HCT116 (cell line): ENCODE measurements around the gene RNU11. TPM values are rescaled to one million over a fixed set of nuclear protein-coding genes. Genes with fewer than 3 reads are reported as not detected.
A peak's percentile ranks its signal among the peaks of the same experiment; 100 is the strongest.

ENCODE experiments used
- ATAC-seq: fragments of 200-7000 bp; cut with Tn5 transposase; 2 replicates; pipeline ENCODE4 v1.9.1; 2020; ENCODE audit warnings: mild to moderate bottlenecking, moderate library complexity
- BruUV-seq: library from RNA; stranded (reverse); fragments of 400-500 nt; replicated peaks from 2 replicates; lab custom pipeline; 2021; lab: Mats Ljungman, UMichigan
- CTCF ChIA-PET: fragments of 300-600 bp; sonication (Branson Sonifier 250); formaldehyde crosslinking; loops from one replicate; lab custom pipeline; 2021; ENCODE audit warnings: antibody characterized with exemption; lab: Charles Lee
- POLR2A ChIA-PET: fragments of 300-600, 350-600 bp; sonication (Branson Sonifier 250); formaldehyde crosslinking; loops from one replicate; lab custom pipeline; 2021; ENCODE audit warnings: antibody characterized with exemption; lab: Charles Lee
- RAD21 ChIA-PET, 2 experiments: fragments of 300-600 bp; sonication (Branson Sonifier 250); formaldehyde crosslinking; loops; one replicate each; lab custom pipeline; 2023; ENCODE audit warnings: low total read pairs in 2 of 2; ENCODE audit not compliant: uncharacterized antibody in 2 of 2, unreplicated experiment in 2 of 2, low non-redundant PET in 1 of 2; lab: Charles Lee
- DNase-seq: peaks from one replicate; pipeline ENCODE4 v3.0.0-alpha.2; 2010; ENCODE audit warnings: low read depth, low spot score
- H2AFZ ChIP-seq: fragments of 200-600 bp; shearing (Covaris generic), sonication (generic); 2 replicates; pipeline ENCODE4 v1.6.1; 2017; ENCODE audit warnings: low read depth, mixed run types, mixed read lengths, antibody characterized with exemption, low read length; ENCODE audit not compliant: poor library complexity, severe bottlenecking
- H3K27ac ChIP-seq: 2 replicates; pipeline ENCODE4 v1.5.1; 2012; ENCODE audit warnings: low read depth, low read length
- H3K27me3 ChIP-seq: fragments of 200-600 bp; sonication (generic); 2 replicates; pipeline ENCODE4 v1.6.1; 2016; ENCODE audit warnings: mixed run types, low read length, mixed read lengths; ENCODE audit not compliant: insufficient read depth
- H3K36me3 ChIP-seq, 2 experiments: fragments of 200-500 bp in 1 of 2; fragments of 200-600 bp in 1 of 2; sonication (Bioruptor generic) in 1 of 2; sonication (generic) in 1 of 2; 2 replicates each; pipeline versions ENCODE4 v1.5.1 to v1.6.1; 2014 to 2016; ENCODE audit warnings: low read length in 2 of 2, inconsistent platforms in 1 of 2, mixed read lengths in 1 of 2, mixed run types in 1 of 2; ENCODE audit not compliant: insufficient read depth in 2 of 2, control insufficient read depth in 1 of 2
- H3K4me1 ChIP-seq, 2 experiments: fragments of 200-600 bp in 1 of 2; sonication (generic) in 1 of 2; 2 replicates each; pipeline versions ENCODE4 v1.5.1 to v1.6.1; 2012 to 2017; ENCODE audit warnings: low read length in 2 of 2, inconsistent platforms in 1 of 2, mild to moderate bottlenecking in 1 of 2, mixed read lengths in 1 of 2, mixed run types in 1 of 2, moderate library complexity in 1 of 2; ENCODE audit not compliant: insufficient read depth in 2 of 2, control insufficient read depth in 1 of 2
- H3K4me2 ChIP-seq: fragments of 200-600 bp; sonication (generic); 2 replicates; pipeline ENCODE4 v1.6.1; 2017; ENCODE audit warnings: mixed run types, low read length, mixed read lengths
- H3K4me3 ChIP-seq, 2 experiments: fragments of 200-600 bp in 1 of 2; sonication (generic) in 1 of 2; replicated peaks in 1 of 2; 2 replicates each; pipeline ENCODE4 v1.5.1; 2011 to 2016; ENCODE audit warnings: low read length in 2 of 2, control low read depth in 1 of 2, low read depth in 1 of 2, mild to moderate bottlenecking in 1 of 2, mixed read lengths in 1 of 2, mixed run types in 1 of 2
- H3K79me2 ChIP-seq: fragments of 200-600 bp; sonication (generic); 2 replicates; pipeline ENCODE4 v1.6.1; 2017; ENCODE audit warnings: mild to moderate bottlenecking, mixed run types, low read length, moderate library complexity, mixed read lengths; ENCODE audit not compliant: insufficient read depth
- H3K9ac ChIP-seq: fragments of 200-600 bp; sonication (generic); 2 replicates; pipeline ENCODE4 v1.6.1; 2016; ENCODE audit warnings: low read length, mixed read lengths
- H3K9me2 ChIP-seq: fragments of 200-600 bp; sonication (generic), shearing (Covaris generic); 2 replicates; pipeline ENCODE4 v1.6.1; 2017; ENCODE audit warnings: mixed run types, mild to moderate bottlenecking, moderate library complexity; ENCODE audit not compliant: insufficient read depth
- H3K9me3 ChIP-seq, 2 experiments: fragments of 200-500 bp in 1 of 2; fragments of 200-600 bp in 1 of 2; sonication (Bioruptor generic) in 1 of 2; sonication (generic) in 1 of 2; 2 replicates each; pipeline ENCODE4 v1.6.1; 2014 to 2017; ENCODE audit warnings: low read length in 2 of 2, mixed read lengths in 2 of 2, inconsistent platforms in 1 of 2, low read depth in 1 of 2, mild to moderate bottlenecking in 1 of 2, mixed run types in 1 of 2, moderate library complexity in 1 of 2; ENCODE audit not compliant: control insufficient read depth in 1 of 2, insufficient read depth in 1 of 2
- H4K20me1 ChIP-seq: fragments of 200-600 bp; sonication (generic), shearing (Covaris generic); 2 replicates; pipeline ENCODE4 v1.6.1; 2017; ENCODE audit warnings: mixed run types, mild to moderate bottlenecking, moderate library complexity; ENCODE audit not compliant: insufficient read depth
- CBX3 ChIP-seq: IDR thresholded peaks from 2 replicates; pipeline ENCODE4 v1.6.1; 2012; ENCODE audit warnings: low read depth
- CEBPB ChIP-seq: IDR thresholded peaks from 2 replicates; pipeline ENCODE4 v1.6.1; 2012; ENCODE audit warnings: low read depth
- CTCF ChIP-seq, 3 experiments: fragments of 200-600 bp in 1 of 3; sonication (generic) in 1 of 3; IDR thresholded peaks in 2 of 3; conservative IDR thresholded peaks in 1 of 3; 2 replicates each; pipeline ENCODE4 v1.5.1; 2012 to 2017; ENCODE audit warnings: low read depth in 2 of 3, low read length in 2 of 3, antibody characterized with exemption in 1 of 3, borderline replicate concordance in 1 of 3, control low read depth in 1 of 3, mild to moderate bottlenecking in 1 of 3, mixed read lengths in 1 of 3, mixed run types in 1 of 3, moderate library complexity in 1 of 3; ENCODE audit not compliant: insufficient read depth in 1 of 3
- FOSL1 ChIP-seq: IDR thresholded peaks from 2 replicates; pipeline ENCODE4 v1.6.1; 2012; ENCODE audit warnings: low read depth
- RAD21 ChIP-seq: IDR thresholded peaks from 2 replicates; pipeline ENCODE4 v1.6.1; 2012; ENCODE audit warnings: low read depth, mild to moderate bottlenecking
- SIN3A ChIP-seq: IDR thresholded peaks from 2 replicates; pipeline ENCODE4 v1.6.1; 2012; ENCODE audit warnings: low read depth
- SP1 ChIP-seq: IDR thresholded peaks from 2 replicates; pipeline ENCODE4 v1.6.1; 2012; ENCODE audit warnings: low read depth
- SRF ChIP-seq: IDR thresholded peaks from 2 replicates; pipeline ENCODE4 v1.6.1; 2012; ENCODE audit warnings: low read depth
- ZFX ChIP-seq: fragments of 450-650 bp; IDR thresholded peaks from 2 replicates; pipeline ENCODE4 v1.6.1; 2017
- intact Hi-C: fragments of 100-400 bp; cut with micrococcal nuclease; formaldehyde crosslinking; loops from 2 replicates; pipeline ENCODE4 v1.10.0; 2022
- total RNA-seq: library from RNA; stranded (reverse); gene quantifications from one replicate; pipeline ENCODE4 v1.2.1, GENCODE V29; 2021; ENCODE audit not compliant: unreplicated experiment

RNU11 gene
- total RNA-seq, 1 experiment from 2014 or later, result not detected

DNA sequence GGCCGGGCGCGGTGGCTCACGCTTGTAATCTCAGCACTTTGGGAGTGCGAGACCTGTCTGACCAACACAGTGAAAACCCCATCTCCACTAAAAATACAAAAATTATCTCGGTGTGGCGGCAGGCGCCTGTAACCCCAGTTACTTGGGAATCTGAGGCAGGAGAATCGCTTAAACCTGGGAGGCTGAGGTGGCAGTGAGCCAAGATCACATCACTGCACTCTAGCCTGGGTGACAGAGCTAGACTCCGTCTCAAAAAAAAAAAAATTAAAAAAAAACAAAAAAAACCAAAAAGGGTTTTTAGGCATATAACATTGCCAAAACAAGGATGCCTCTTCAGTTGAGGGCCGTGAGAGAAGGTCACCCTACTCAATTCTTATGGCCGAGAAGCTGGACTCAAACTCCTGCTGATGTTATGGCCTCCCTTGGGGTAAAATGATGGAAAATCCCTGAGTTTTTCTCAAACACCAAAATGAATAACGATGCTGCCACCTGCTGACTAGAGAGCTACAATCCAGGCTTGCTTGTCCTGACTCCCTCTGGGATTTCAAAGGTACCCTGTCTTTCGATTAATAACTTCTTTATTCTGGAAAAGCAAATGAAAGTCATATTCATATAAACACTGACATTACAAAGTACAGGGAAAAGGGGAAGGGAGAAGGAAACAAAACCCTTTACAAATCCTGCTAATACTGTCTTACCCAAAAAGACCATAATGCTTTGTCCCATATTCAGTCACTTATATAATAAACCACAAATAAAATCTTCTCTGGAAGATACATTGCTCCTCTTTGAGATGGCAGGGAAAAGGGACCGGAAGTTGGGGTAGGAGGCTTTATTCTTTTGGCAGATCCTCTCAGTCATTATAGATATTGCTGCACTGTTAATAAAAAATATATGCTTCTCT lies 45.6 kb upstream of the RNU11 start:
- no peaks in the 10 kb centered on the region for H3K9me3 ChIP-seq
- H3K27me3 ChIP-seq, result no peaks in the 10 kb centered on the region
- no peak overlapping the region for H3K4me3 ChIP-seq
- peak overlapping the region; percentile 57 for H3K27ac ChIP-seq
- CTCF ChIA-PET, result interaction anchor here (0.7 to 3.3 kb wide), 20 partner anchors 9 to 394 kb away, joined by 3 to 28 read pairs (median 5); no protein-coding TSS in a partner anchor
- no peak overlapping the region for H2AFZ ChIP-seq
- intact Hi-C loops, result loop anchor here (1.0 to 5.0 kb wide), 5 partner anchors 85 to 745 kb away; no protein-coding TSS in a partner anchor
- H3K79me2 ChIP-seq, result no peaks in the 10 kb centered on the region
- peak; percentile 60 for ATAC-seq
- peak overlapping the region; percentile 67 for H3K4me2 ChIP-seq
- peak overlapping the region; percentile 45; the same call in 1 of the 2 replicates for H3K9ac ChIP-seq
- RAD21 ChIA-PET, result interaction anchor here (0.7 to 1.4 kb wide), 5 partner anchors 79 to 1684 kb away, joined by 3 to 4 read pairs (median 3); no protein-coding TSS in a partner anchor
- DNase-seq, result no peak
- POLR2A ChIA-PET, result interaction anchor here (0.6 to 2.9 kb wide), 7 partner anchors 20 to 185 kb away, joined by 3 to 22 read pairs (median 5); no protein-coding TSS in a partner anchor
- TF ChIP-seq CTCF (IDR thresholded peaks at IDR 0.05 in 2 of 3, conservative IDR thresholded peaks at IDR 0.05 in 1 of 3; ENCODE audit: borderline replicate concordance in 1 of 3, insufficient read depth in 1 of 3, low read depth in 2 of 3, low read length in 2 of 3) (peak; percentile 73 to 87 (median 84)), FOSL1 (no peak), CBX3 (no peak), SRF (no peak), SP1 (0 out of 2 replicates have a peak, but pooled peaks have one; percentile 19), RAD21 (peak; percentile 96), SIN3A (no peak), CEBPB (no peak), ZFX (no peak)
- no peaks in the 10 kb centered on the region for H3K9me2 ChIP-seq
- peaks cover 12 to 26% of the 10 kb centered on the region in 2 experiments for H3K36me3 ChIP-seq
- BruUV-seq, result no TSS peak
- H3K4me1 ChIP-seq, result peaks cover 17 to 33% of the 10 kb centered on the region in 2 experiments
- no peaks in the 10 kb centered on the region for H4K20me1 ChIP-seq
